ENCODE measurements around the gene NSMF.
A peak's percentile ranks its signal among the peaks of the same experiment; 100 is the strongest.
"Not testable (repeated sequence)": the region's sequence is repeated elsewhere in the genome, so short reads cannot be mapped to it uniquely, and the experiment has no call there.

Gene NSMF

DNA sequence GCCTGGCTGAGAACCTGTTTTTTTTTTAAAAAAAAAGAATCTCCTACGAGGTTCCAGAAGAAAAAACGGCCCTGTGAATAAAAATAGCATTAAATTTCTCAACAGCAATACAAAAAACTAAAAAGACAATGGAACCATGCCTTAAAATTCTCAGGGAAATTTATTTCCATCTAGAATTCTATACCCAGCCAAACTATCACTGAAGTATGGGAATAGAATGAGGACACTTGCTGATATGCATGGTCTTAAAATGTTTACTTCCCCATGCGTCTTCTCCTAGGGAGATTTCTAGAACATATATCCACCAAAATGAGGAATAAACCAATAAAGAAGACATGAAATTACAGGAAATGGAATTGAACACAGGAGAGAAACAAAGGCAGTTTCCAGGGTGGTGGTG lies 16.5 kb upstream of the NSMF start:
- DNase-seq: no peak

DNA sequence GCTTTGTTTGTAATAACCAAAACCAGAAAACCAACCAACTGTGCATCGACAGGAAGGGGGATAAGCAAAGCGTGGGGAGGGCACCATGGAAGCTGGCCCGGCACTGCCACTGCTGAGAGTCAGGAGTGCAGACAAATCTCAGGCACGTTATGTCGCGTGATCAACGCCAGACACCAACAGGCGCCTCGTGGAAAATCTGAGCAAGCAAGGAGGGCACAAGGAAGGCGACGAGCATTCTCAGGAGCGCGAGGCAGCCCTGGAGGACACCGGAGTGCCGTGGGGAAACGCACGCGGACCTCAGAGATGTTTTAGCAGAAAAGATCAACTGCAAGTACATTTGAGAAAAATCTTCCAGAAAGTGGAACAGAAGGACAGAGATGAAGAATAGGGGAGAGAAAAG lies 15.1 kb upstream of the NSMF start:
- DNase-seq: no peak

DNA sequence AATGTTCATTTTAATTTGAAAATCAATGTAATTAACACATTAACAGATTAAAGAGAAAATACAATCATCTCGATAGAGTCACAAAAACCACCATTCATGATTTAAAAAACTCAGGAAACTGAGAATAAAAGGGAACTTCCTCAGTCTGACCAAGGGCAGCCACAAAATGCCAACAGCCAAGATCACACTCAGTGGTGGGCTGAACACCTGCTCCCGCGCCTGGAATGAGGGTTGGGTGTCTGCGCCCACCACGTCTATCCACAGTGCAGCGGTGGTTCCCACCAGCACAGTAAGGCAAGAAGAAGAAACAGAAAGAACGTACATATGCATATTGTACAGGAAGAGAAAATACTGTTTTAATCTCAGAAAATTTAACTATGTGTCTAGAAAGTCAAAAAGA lies 11.7 kb upstream of the NSMF start:
- no peak for DNase-seq

DNA sequence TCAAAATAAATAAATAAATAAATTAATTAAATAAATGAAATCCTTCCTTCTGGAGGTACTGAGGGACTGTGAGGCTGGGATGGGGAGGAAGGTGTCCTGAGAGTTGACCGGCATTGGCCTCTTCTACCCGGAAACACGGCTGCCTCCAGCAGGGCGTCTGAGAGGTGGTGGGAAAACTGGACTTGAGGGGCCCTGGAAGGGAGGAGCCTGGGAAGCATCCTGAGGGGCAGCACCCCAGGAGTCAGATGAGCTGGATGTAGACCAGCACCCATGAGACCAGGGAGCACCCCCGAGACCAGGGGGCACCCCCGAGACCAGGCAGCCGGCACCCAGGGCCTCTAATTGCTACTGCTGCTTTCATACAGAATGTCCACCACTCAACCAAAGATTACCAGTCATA lies 8.8 kb upstream of the NSMF start:
- DNase-seq: no peak

DNA sequence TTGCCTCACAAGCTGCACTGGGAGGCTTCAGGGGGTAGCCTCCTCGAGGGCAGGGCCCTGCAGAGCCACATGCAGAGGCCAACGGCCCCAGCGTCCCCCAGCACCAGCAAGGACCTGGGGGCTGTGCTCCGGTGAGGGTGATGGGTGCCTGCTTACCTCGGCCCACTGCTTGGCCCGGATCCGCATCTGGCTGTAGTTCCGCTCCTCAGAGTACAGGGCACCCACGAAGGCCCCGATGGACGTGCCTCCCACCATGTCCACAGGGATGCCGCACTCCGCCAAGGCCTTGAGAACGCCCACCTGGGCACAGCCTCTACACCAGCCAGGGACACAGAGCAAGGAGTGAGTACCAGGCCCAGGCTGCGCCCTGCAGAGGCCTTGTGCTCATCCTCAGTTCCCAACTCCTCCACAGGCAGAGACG lies 8.0 kb upstream of the NSMF start:
- no peak for DNase-seq

DNA sequence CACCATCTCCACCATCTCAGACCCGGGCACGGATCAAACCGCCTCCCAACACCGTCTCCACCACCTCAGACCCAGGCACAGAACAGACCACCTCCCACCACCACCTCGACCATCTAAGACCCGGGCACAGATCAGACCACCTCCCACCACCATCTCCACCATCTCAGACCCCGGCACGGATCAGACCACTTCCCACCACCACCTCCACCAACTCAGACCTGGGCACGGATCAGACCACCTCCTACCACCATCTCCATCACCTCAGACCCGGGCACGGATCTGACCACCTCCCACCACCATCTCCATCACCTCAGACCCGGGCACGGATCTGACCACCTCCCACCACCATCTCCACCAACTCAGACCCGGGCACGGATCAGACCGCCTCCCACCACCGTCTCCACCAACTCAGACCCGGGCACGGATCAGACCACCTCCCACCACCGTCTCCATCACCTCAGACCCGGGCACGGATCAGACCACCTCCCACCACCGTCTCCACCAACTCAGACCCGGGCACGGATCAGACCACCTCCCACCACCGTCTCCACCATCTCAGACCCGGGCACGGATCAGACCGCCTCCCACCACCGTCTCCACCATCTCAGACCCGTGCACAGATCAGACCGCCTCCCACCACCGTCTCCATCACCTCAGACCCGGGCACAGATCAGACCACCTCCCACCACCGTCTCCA lies 7.4 kb upstream of the NSMF start:
- not testable (repeated sequence) for DNase-seq

DNA sequence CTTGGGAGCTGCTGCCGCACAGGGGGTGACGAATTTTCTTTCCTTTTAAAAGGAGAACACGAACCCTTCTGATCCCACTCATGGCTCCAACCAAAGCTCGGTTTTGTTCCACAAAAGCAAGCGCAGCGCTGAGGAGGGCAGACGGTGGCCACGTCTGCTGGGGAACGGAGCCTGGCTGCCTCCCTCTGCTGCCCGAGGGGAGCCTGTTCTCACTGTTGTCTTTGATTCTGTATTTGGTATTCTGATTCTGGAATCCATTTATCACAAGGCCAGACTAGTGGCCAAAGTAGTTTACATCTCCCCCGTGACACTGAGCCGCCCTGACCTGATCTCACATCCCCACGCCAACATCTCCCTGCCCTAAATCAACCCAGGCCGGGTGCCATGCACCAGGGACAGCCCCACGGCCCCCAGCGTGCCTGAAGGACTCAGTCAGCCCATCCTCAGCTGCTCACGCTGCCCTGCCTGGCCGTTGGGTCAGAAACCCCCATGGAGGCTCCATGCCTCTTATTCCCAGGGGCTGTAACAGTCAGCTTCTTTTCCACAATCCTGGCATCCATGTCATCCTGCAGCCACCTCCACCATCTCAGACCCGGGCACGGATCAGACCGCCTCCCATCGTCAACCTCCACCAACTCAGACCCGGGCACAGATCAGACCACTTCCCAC lies 6.7 kb upstream of the NSMF start:
- no peak for DNase-seq

DNA sequence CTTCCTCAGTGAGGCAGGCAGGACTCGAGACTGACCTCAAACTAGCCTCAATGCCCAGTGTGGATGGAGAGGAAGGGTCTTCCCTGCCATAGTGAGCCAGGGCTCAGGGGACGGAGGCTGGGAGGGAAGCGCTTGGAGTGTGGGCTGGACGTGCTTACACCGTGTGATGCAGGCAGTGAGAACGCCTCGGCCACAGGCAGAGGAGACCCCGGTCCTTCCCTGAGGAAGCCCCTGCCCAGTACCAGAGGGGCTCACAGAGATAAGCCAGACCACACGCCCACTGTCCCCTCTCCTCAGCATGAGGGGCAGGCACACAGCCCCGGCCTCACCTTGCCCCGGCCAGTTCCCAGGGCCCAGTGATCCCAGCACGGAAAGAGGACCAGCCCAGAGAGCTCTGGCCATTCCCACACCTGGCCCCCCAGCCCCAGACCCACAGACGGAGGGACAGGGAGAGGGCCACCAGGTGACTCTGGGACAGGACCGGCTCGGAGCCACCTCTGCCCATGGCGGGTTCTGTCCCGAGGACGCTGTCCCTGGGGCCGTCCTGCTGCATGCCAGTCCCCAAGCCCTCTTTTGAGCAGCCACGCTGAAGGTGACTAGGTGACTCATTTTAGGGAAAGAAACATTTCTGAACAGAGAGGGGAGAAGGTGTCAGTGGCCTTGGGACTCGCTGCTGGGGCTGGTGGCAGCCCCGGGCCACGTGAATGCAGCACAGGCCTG lies 6.0 kb upstream of the NSMF start:
- DNase-seq: no peak

DNA sequence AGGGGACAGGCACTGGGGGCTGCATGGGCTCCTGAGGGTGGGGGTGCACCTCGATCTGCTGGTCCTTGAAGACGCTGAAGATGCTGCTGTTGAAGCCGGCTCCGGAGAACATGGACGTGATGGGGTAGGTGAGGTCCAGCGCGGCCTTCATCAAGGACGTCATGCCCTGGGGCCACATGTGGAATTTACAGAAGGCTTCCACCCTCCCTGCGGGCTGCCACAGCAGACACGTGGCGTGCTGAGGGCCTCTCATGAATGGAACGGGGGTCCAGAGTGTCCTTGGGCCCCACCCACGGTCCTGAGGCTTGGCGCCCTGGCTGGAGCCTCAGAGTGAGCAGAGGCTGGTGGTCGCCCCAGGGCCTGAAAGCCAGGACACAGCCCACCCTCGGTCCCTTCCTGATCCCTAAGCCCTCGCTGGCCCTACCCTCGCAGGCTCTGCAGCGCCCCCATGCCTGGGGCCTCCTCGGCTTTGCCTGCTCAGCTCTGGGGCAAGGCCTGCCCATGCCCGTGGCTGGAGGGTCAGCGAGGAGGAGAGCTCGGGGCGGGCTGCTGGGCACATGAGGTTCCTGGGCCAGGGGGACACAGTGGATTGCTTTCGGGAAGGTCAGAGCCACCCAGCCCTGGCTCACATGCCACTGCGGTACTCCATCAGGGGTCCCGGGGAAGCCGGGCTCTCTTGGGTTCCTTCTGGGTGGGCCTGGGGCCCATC lies 5.3 kb upstream of the NSMF start:
- no peak for DNase-seq

DNA sequence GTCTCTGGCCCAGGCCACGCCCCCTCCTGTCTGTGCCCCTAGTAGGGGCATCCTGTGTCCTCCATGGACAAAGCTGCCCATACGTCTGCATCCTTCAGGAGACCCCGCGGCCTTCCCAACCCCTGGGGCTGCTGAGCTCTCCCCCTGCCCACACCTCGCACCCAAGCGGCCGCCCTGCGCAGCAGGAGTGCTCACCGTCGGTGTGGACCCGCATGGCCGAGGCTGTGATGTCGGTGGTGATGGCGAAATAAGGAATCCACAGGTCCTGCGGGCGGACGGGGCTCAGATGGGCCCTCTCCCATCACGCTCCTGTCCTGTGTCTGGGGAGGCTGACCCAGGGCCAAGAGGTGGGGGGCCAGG lies 4.8 kb upstream of the NSMF start:
- DNase-seq: no peak

DNA sequence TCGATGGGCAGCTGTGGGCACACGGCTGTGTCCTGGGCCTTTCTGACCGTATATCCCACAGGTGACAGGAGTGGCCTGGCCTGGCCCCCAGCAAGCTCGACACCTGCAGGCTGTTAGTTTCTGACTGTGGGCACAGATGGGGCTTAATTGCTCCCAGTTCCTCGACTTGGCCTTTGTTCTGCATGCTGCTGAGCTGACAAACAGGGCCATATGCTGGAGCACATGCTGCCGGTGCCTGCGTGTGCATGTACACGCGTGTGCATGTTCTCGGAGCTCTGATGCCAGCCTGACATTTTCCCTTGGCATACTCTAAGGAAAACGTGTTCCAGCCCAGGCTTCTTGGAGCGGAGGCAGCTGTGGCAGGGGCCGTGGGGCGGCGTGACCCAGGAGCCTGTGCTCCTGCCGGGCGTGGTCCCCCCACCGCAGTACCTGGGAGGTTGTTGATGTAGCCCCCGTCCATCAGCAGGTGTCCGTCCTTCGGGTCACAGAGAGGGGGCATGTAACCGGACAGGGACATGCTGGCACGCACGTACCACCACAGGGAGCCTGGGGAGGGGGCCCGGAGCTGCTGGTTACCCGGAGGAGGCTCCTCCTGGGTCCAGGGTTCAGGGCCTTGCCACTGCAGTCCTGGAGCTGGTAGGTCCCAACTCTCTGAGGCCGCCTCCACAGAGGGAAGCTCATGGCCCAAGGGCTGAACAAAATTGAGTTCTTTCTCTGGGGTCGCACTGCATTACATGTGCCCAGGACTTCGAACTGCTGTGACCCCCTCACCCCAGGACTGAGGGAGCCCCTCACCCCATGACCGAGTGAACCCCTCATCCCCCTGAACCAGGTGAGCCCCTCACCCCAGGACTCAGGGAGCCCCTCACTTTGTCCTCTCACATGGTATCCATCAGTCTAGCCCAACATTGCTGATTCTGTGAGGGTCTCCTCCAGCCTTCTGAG lies 4.1 kb upstream of the NSMF start:
- DNase-seq: no peak

DNA sequence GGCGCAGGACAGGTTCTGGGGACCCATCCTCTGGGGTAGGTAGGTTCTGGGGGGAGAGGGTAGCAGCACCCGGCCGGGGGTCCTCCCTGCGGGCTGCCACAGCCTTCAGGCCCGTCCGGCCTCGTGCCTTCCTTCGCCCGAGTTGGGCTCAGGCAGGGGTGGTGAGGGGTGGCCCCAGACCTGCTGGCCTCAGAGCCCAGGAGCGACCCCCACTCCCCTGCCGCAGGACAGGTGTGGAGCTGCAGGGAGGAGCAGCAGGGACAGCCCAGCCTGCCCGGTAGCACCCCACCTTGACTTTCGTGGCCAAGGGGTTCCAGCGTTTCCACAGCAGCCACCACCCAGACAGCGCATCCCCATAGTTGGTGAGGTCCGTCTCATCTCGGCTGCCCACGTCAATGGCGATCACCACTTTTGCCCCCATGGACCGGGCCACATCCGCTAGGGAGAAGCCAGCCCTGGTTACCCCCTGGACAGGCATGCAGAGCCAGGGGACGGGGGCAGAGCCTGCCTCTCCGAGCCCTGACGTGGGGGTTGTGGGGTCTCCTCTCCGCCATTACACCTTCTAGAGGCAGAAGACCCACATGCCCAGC lies 3.4 kb upstream of the NSMF start:
- DNase-seq: no peak

DNA sequence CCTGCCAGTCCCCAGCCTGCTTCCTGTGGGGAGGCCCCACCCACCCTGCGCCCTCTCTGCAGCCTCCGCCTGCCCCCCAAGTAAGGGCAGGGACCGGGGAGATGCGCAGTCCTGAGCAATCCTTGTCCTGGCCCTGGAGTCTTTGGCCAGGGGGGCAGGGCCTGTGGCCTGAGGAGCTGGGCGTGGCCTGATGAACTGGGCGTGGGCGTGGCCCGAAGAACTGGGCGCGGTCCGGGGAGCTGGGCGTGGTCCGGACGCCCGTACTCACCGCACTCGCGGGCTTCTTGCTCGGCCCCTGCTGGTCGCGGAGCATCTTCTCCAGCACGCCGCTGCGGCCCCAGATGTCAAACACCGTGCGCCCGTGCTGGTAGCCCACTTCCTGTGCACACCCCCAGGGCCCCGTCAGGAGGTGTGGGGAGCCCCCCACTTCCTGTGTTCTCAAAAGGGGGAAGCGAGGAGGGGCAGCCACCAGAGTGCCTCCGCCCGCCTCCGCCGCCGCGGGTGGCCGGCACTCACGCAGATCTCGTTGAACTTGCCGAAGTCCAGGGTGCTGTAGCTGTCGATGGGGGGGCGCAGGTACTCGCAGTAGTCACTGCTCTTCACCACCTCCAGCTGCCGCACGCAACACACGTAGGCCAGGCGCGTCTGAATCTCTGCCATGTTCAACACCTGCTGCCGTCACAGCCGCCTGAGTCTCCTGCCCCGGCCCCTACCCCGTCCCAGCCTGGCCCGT lies 2.7 kb upstream of the NSMF start:
- DNase-seq: peak; percentile 95

DNA sequence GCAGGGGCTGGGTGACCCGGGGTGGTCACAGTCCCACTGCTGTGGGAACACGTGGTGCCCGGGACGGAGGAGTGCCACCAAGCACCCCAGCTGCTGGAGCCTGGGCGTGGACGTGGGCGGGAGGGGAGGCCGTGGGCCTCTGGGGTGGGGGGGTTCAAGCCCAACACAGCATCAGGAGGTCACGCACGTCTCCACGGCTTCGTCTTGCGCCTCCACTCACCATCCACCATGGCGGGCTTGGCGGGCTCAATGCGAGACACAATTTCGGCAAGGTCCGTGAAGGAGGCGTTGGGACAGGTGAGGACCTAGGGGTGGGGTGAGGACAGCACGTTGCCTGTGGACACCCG lies 2.2 kb upstream of the NSMF start:
- no peak for DNase-seq

DNA sequence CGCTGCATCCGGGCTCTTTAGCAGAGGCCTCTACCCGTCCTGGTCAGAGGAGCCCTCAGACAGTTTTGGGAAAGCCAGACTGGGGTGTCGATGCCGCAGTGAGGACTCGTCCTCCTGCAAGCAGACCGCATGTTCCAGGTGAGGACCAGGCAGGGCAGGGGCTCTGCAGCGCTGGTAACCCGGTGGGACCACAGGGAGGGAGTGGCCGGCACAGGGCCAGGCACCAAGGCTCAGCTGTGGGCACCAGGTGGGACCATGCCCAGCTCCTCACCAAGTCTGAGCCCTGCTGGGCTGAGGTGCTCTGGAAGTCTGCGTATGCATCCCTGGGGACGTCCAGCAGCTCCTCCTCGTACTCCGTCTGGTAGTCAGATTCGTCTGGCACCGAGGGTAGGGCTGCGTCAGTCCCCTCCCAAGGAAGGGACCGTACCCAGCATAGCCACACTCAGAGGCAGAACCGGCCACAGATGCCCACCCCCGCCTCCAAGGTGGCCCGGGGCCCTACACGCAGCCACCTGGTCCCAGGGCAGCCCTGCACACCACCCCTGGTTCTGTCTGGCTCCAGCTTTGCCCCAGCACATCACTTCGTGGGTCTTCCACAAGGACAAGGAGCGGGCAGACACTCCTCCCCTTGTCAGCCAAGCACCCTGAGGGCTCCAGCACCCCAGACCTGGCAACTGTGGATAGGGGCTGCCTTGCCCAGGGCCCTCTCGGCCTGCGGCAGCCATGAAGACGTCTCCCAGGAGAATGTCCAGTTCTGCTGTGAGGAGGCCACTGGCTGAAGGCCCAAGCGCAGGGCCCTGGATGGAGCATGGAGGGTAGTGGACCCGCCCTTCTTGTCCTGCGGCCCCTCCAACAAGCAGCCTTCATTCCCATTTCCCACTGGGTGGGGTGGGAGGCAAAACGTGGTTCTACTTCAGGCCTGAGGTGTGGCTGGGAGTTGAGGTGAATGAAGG lies 1.5 kb upstream of the NSMF start:
- no peak for DNase-seq

DNA sequence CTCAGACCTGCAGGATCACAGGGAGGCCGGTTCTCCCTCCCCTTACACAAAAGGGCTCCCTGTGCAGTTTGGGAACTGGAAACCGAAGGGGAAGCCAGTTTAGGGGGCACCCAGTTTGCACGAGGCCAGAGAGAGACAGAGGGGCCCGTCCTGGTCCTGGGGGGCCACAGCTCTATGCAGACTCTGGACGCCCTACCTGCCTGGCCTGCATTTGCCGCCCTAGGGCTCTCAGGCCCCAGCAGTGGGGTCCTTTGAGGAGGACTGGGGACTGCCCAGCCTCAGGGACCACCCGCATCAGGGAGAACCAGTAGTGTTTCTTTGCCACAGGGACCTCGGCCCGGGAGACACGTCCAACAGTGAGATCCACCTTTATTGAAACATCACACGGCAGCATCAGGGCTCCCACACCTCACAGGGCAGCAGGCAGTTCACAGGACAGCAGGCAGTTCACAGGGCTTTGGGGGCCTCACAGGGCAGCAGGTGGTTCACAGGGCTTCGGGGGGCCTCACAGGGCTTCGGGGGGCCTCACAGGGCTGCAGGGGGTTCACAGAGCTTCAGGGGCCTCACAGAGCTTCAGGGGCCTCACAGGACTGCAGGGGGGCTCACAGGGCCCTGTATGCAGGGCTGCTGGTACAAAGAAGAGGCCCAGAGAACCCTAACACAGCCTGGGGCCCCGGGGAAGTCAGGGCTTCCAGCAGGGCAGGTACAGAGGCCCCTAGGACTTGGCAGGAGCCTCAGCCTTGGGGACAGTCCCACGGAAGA lies 648 bp upstream of the NSMF start:
- DNase-seq: no peak

DNA sequence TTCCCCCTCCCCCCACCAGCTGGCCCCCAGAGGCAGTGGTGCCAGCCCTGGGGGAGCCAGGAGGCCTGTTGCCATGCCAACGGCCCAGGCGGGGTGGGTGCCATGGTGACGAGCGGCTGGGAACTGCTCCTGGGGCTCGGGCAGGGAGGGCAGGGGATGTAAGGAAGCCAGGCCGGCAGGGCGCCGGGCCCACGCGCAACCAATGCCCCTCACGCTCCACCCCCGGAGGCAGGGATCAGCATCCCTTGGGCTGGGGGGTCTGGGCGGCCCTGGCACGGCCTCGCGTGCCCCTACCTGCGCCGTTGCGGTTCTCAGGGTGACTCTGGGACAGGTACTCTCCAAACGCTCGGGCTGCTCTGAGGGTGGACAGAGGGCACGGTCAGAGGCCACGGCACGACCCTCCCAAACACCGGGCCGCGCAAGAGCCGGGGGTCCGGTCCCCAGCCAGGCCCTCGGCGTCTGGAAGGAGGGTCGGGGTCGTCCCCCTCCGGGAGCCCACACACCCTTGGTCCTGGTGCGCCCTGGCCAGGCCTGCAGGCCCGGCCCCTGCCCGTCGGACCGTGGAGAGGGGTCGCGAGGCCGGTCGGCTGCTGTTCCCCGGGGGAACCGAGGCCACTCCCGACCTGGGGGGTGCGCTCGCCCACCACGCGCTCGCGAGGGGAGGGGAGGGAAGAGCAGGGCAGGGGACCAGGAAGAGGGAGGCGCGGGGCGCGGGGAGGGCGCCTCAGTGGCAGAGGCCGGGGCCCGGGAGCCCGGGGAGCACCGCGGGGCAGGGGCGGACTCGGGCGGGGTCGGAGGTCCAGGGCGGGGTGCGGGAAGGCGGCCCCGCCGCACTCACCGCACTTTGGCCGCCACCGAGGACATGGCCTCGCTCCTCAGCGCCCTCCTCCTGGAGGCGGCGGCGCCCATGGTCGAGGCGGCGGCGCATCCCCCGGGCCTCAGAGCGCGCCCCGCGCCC lies 661 bp downstream of the NSMF start:
- peak; percentile 36 for DNase-seq
